LNCaP clone FGC (cell line): ENCODE measurements around the gene TXNL4A.

Experiments
- DNase-seq: peaks from one replicate; pipeline ENCODE4 v3.0.0-alpha.2; 2011; ENCODE audit warnings: low read depth
- H3K4me3 ChIP-seq: 2 replicates; pipeline ENCODE4 v1.5.1; 2011; ENCODE audit warnings: mild to moderate bottlenecking, low read depth, low read length, control low read depth
- TF ChIP-seq, protein P1 (sequence below): IDR thresholded peaks from 2 replicates; pipeline ENCODE4 v1.5.1; 2012; ENCODE audit warnings: mild to moderate bottlenecking; ENCODE audit not compliant: control insufficient read depth, insufficient read depth; ENCODE audit errors: extremely low read depth

The TXNL4A gene

DNA sequence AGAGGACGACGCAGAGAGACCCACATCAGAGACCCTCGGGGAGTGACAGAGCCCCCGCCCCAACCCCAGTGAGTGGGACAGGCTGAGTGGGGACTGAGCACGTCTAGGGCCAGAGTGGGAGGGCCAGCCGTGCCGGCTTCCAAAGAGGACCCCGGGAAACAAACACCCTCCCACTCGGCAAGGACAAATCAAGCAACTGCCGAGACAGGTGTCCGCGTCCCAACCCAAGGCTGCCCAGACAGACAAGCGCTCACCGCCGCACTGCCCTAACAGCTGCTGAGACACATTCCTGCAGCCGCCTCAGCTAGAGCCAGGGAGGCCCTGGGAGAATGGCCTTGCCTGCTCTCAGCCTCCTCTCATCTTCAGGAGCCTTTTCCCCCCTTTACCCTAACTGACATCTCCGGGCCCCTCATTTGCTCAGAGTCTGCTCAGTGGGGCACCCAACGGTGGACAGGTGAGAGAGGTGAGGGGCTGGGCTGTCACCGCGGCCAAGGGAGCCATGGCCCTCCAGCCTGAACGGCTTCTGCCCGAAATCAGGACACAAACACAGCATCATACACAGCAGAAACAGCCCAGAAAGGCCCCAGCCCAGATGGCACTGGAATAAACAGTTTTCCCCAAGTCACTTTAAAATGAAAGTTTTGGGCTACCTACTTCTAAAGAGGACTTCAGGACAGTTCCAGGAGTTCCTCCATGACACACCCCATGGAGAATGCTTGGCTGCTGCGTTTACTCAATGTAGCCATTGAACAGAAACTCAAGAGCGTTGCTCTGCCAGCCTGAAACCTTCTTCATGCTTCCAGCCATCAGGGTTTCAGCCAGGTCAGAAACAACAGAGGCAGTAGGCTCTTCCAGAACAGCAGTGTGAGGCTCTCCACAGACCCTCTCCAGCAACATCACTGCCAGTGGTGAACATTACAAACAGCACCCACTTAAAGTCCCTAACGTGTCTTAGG is 60.5 kb downstream of the TXNL4A start:
- no peak for DNase-seq
- H3K4me3 ChIP-seq: no peak overlapping the region
- TF ChIP-seq, protein P1, sequence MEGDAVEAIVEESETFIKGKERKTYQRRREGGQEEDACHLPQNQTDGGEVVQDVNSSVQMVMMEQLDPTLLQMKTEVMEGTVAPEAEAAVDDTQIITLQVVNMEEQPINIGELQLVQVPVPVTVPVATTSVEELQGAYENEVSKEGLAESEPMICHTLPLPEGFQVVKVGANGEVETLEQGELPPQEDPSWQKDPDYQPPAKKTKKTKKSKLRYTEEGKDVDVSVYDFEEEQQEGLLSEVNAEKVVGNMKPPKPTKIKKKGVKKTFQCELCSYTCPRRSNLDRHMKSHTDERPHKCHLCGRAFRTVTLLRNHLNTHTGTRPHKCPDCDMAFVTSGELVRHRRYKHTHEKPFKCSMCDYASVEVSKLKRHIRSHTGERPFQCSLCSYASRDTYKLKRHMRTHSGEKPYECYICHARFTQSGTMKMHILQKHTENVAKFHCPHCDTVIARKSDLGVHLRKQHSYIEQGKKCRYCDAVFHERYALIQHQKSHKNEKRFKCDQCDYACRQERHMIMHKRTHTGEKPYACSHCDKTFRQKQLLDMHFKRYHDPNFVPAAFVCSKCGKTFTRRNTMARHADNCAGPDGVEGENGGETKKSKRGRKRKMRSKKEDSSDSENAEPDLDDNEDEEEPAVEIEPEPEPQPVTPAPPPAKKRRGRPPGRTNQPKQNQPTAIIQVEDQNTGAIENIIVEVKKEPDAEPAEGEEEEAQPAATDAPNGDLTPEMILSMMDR: no peak

DNA sequence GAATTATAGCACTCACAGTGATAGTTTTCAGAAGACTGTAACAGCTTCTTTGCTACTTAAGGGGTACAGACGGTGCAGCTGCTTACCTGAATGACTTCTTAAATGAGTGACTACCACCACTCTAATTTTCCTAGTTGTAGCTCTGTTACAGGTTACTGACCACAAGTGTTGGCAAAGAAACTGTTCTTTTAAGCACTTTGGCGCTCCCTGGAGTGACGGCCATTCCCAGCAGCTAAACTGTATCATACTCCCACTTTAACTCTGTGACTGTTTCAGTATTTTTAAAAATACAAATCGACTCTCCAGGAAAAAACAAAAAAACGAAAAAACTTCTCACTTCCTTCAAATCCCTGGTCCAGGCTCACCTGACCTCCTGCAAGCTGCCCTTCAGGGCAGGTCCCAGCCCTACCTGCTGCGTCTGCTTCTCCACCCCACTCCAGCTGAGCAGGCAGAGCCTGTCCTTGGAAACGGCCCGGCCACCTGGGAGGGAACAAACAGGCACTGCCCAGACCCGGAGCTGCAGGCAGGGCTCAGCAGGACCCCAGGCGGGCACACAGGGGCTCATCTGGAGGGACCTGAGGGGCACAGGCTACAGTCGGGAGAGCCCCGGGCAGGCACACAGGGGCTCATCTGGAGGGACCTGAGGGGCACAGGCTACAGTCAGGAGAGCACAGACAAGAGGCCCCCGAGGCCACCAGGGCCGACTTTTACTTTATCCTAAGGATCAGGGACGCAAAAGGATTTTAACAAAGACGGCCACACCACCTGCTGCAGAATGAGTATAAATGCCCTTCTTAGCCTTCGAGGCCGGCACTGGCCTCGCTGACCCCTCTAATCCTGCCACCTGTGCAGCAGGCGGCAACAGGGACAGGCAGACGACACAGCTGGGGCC is 61.4 kb downstream of the TXNL4A start:
- TF ChIP-seq, protein P1: no peak
- H3K4me3 ChIP-seq: no peak overlapping the region
- DNase-seq: no peak

DNA sequence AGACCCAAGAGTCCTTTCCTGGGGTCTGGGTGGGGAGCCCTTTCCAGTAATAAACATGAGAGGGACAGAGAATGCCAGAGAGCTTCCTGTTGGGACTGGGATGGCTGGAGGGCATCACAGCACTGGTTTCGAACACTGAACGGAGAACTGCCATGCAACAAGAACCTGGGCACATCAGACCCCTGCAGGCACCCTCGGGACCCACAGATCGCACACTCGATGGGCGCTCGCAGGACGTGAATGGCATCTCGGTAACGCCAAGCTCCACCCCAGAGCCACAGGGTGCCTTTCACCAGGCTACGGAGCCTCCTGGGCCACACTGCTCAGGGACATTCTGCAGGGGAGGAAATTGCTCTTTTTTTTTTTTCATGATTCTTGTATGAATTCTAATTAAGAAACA is 62.1 kb downstream of the TXNL4A start:
- DNase-seq: no peak
- TF ChIP-seq, protein P1: no peak
- no peak overlapping the region for H3K4me3 ChIP-seq

GRCh38 chr18:79924814-79925731 is 63.3 kb downstream of the TXNL4A start:
- H3K4me3 ChIP-seq: no peak overlapping the region
- no peak for DNase-seq
- TF ChIP-seq, protein P1: no peak

DNA sequence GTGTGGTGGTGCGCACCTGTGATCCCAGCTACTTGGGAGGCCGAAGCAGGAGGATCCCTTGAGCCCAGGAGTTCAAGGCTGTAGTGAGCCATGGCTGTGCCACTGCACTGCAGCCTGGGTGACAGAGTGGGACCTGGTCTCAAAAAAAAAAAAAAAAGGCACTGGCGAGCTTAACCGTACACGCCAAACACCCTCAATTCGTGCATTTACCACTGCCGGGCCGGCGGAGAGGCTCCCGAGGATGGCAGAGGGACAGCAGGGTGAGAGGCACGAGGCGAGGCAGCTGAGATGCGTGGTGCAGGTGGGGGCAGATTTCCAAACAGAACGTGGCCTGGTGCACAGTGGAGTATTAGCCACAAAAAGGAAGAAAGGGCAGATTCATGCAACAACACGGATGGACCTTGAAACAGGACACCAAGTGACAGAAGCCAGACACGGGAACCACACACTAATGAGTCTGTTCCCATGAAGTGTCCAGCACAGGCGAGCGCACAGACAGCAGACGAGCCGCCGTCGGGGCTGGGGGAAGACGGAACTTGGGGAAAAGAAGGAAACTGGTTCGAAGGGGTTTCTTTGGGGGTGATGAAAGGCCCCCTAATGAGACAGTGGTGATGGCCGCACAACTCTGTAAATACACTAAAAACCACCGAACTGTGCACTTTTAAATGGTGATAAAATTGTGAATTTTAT is 64.3 kb downstream of the TXNL4A start:
- no peak overlapping the region for H3K4me3 ChIP-seq
- no peak for DNase-seq
- TF ChIP-seq, protein P1: no peak
